ENCODE data around the gene MBIP. TPM values are rescaled to one million over a fixed set of nuclear protein-coding genes. Genes with fewer than 3 reads are reported as not detected.

Gene MBIP
- total RNA-seq, 1 experiment from 2014 or later = 27.8 TPM

DNA sequence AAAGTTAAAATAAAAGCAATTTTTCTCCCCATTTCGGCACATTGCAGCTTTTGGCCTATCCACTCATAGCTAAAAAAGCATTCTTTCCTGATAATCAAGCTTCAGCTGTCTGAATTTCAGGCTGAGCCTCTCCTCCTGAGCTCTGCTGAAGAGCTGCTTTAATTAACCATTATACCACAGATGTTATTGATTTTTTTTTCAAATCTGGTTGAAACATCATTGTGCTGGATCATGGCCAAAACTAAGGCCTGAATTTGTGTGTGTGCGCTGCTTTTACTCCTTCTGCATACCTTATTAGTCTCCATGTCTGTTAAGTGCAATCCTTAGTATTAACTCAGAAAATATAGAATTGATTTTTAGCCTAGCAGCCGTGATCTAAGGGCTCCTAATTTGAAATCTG is 52.3 kb downstream of the MBIP start:
- Mint-ChIP-seq H3K9me3 (ENCODE audit: unreplicated experiment) (no peaks in the 10 kb centered on the region), H3K27me3 (ENCODE audit: insufficient read depth, unreplicated experiment) (no peaks in the 10 kb centered on the region), H3K4me1 (ENCODE audit: low read depth, unreplicated experiment) (no peaks in the 10 kb centered on the region), H3K4me3 (ENCODE audit: unreplicated experiment) (no peak overlapping the region), H3K27ac (ENCODE audit: unreplicated experiment) (no peak overlapping the region), H3K36me3 (ENCODE audit: insufficient read depth, unreplicated experiment) (no peaks in the 10 kb centered on the region)
- TF ChIP-seq, protein P1, sequence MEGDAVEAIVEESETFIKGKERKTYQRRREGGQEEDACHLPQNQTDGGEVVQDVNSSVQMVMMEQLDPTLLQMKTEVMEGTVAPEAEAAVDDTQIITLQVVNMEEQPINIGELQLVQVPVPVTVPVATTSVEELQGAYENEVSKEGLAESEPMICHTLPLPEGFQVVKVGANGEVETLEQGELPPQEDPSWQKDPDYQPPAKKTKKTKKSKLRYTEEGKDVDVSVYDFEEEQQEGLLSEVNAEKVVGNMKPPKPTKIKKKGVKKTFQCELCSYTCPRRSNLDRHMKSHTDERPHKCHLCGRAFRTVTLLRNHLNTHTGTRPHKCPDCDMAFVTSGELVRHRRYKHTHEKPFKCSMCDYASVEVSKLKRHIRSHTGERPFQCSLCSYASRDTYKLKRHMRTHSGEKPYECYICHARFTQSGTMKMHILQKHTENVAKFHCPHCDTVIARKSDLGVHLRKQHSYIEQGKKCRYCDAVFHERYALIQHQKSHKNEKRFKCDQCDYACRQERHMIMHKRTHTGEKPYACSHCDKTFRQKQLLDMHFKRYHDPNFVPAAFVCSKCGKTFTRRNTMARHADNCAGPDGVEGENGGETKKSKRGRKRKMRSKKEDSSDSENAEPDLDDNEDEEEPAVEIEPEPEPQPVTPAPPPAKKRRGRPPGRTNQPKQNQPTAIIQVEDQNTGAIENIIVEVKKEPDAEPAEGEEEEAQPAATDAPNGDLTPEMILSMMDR (IDR thresholded peaks at IDR 0.05; ENCODE audit: insufficient read depth in 1 of 2, low read depth in 1 of 2, low read length in 1 of 2, severe bottlenecking in 1 of 2, unreplicated experiment in 1 of 2) = no peak
- intact Hi-C loops (cut with micrococcal nuclease; ENCODE audit: unreplicated experiment) = no loop called here
- ChIA-PET CTCF (no interaction called here), POLR2A (no interaction called here)
- no peaks in the 10 kb centered on the region for H3K9me3 ChIP-seq
- H3K27me3 ChIP-seq (replicated peaks; ENCODE audit: control insufficient read depth, insufficient read depth, low read length) = no peaks in the 10 kb centered on the region
- H3K4me3 ChIP-seq (ENCODE audit: low read depth, low read length) = no peak overlapping the region
- no TSS peak for BruUV-seq (replicated peaks)
- H3K36me3 ChIP-seq (ENCODE audit: control insufficient read depth, insufficient read depth, low read length) = no peaks in the 10 kb centered on the region
- H3K4me1 ChIP-seq = no peaks in the 10 kb centered on the region
- DNase-seq = no peak

DNA sequence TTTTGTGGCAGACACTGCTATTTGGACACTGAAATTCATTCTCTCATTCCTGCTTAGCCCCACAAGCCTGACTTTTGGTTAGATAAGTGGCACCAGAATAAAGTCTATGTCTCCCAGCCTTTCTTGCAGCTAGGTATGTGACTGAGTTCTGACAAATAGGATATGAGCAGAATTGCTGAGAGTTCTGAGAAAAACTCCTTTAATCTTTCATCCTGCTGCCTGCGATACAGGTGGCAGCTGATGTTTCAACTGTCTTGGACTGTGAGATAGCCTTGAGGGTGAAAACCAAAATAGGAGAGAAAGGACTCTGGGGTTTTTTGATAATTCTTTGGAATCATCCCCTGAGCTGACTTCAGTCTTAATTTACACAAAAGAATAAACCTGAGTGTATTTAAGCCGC is 55.8 kb downstream of the MBIP start:
- Histone ChIP-seq H3K36me3 (ENCODE audit: control insufficient read depth, insufficient read depth, low read length) (no peaks in the 10 kb centered on the region), H3K27me3 (replicated peaks; ENCODE audit: control insufficient read depth, insufficient read depth, low read length) (no peaks in the 10 kb centered on the region), H3K4me3 (ENCODE audit: low read depth, low read length) (no peak overlapping the region), H3K4me1 (no peaks in the 10 kb centered on the region), H3K9me3 (no peaks in the 10 kb centered on the region)
- H3K36me3 Mint-ChIP-seq (ENCODE audit: insufficient read depth, unreplicated experiment) = no peaks in the 10 kb centered on the region
- CTCF ChIA-PET = no interaction called here
- no peak overlapping the region for H3K4me3 Mint-ChIP-seq (ENCODE audit: unreplicated experiment)
- no peak overlapping the region for H3K27ac Mint-ChIP-seq (ENCODE audit: unreplicated experiment)
- H3K27me3 Mint-ChIP-seq (ENCODE audit: insufficient read depth, unreplicated experiment) = no peaks in the 10 kb centered on the region
- no peak for DNase-seq
- intact Hi-C loops (cut with micrococcal nuclease; ENCODE audit: unreplicated experiment) = no loop called here
- POLR2A ChIA-PET = no interaction called here
- BruUV-seq (replicated peaks) = no TSS peak
- no peaks in the 10 kb centered on the region for H3K4me1 Mint-ChIP-seq (ENCODE audit: low read depth, unreplicated experiment)
- TF ChIP-seq, protein P1 (IDR thresholded peaks at IDR 0.05; ENCODE audit: insufficient read depth in 1 of 2, low read depth in 1 of 2, low read length in 1 of 2, severe bottlenecking in 1 of 2, unreplicated experiment in 1 of 2) = no peak
- no peaks in the 10 kb centered on the region for H3K9me3 Mint-ChIP-seq (ENCODE audit: unreplicated experiment)

DNA sequence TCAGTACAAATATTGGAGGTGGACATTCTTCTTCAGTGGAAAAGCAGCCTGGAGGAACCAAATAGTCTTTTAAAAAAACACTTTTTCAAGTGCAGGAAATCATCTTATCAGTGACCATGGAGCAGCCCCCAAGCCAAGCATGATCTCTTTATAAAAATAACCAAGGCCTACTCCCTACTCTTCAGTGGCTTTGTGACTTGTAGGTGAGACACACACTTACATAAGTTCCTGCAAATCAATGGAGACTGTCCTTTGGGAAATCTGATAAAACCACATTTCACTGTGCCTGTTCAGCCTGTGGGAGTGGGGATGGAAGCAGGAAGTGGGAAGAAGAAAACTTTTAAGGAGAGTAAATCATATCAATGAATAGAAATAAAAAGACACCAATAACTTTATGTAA is 56.3 kb downstream of the MBIP start:
- intact Hi-C loops (cut with micrococcal nuclease; ENCODE audit: unreplicated experiment) = no loop called here
- POLR2A ChIA-PET = no interaction called here
- no peak overlapping the region for H3K4me3 ChIP-seq (ENCODE audit: low read depth, low read length)
- no peaks in the 10 kb centered on the region for H3K36me3 ChIP-seq (ENCODE audit: control insufficient read depth, insufficient read depth, low read length)
- no peaks in the 10 kb centered on the region for H3K4me1 ChIP-seq
- H3K9me3 ChIP-seq = no peaks in the 10 kb centered on the region
- TF ChIP-seq, protein P1 (IDR thresholded peaks at IDR 0.05; ENCODE audit: insufficient read depth in 1 of 2, low read depth in 1 of 2, low read length in 1 of 2, severe bottlenecking in 1 of 2, unreplicated experiment in 1 of 2) = no peak
- Mint-ChIP-seq H3K4me3 (ENCODE audit: unreplicated experiment) (no peak overlapping the region), H3K27me3 (ENCODE audit: insufficient read depth, unreplicated experiment) (no peaks in the 10 kb centered on the region), H3K4me1 (ENCODE audit: low read depth, unreplicated experiment) (no peaks in the 10 kb centered on the region), H3K36me3 (ENCODE audit: insufficient read depth, unreplicated experiment) (no peaks in the 10 kb centered on the region), H3K27ac (ENCODE audit: unreplicated experiment) (no peak overlapping the region), H3K9me3 (ENCODE audit: unreplicated experiment) (no peaks in the 10 kb centered on the region)
- H3K27me3 ChIP-seq (replicated peaks; ENCODE audit: control insufficient read depth, insufficient read depth, low read length) = no peaks in the 10 kb centered on the region
- DNase-seq = no peak
- CTCF ChIA-PET = no interaction called here
- no TSS peak for BruUV-seq (replicated peaks)

Measured in Caco-2 (cell line).